K562 (cell line): ENCODE measurements around the gene NSUN6. TPM values are rescaled to one million over a fixed set of nuclear protein-coding genes. Genes with fewer than 3 reads are reported as not detected.

Experiments used
- ATAC-seq: fragments of 200-7000 bp; cut with Tn5 transposase; 3 replicates; pipeline ENCODE4 v1.9.1; 2020; ENCODE audit warnings: moderate library complexity
- BruUV-seq: library from RNA; stranded (reverse); fragments of 400-500 nt; replicated peaks from 2 replicates; lab custom pipeline; 2021; lab: Mats Ljungman, UMichigan
- CTCF ChIA-PET: fragments of 300-600 bp; formaldehyde crosslinking; extraction: SDS; loops from one replicate; lab custom pipeline; 2021; ENCODE audit warnings: low intra/inter-chr PET ratio; lab: Yijun Ruan, JAX
- POLR2A ChIA-PET: fragments of 300-600, 350-650 bp; sonication (Branson Sonifier 250); formaldehyde crosslinking; extraction: SDS; loops from one replicate; lab custom pipeline; 2021; ENCODE audit warnings: antibody characterized with exemption, inconsistent platforms; lab: Yijun Ruan, JAX
- DNase-seq, 4 experiments: peaks; one replicate each; pipeline versions ENCODE4 v3.0.0 to v3.0.0-alpha.2; 2011 to 2018; ENCODE audit warnings: low spot score in 3 of 4, mixed read lengths in 3 of 4; ENCODE audit errors: extremely low read depth in 1 of 4
- FAIRE-seq: peaks from 2 replicates; lab custom pipeline; 2011; peaks lifted over from hg19 to GRCh38; lab: Jason Lieb, UNC
- H2AFZ ChIP-seq: 2 replicates; pipeline ENCODE4 v1.6.0; 2011; ENCODE audit warnings: low read depth, low read length, control low read depth, inconsistent platforms
- H3K27ac ChIP-seq: fragments of 200-600 bp; 3 replicates; pipeline ENCODE4 v1.8.0; 2011; ENCODE audit warnings: low read depth, mild to moderate bottlenecking, control low read depth, inconsistent platforms, low read length, moderate library complexity, mixed read lengths; ENCODE audit errors: extremely low read depth
- H3K27me3 ChIP-seq, 2 experiments: fragments of 300-600 bp in 1 of 2; 2 replicates in 1 of 2; 3 replicates in 1 of 2; pipeline versions ENCODE4 v1.6.0 to v1.8.0; 2011; ENCODE audit warnings: inconsistent platforms in 2 of 2, low read length in 2 of 2, mild to moderate bottlenecking in 1 of 2, mixed read lengths in 1 of 2, moderate library complexity in 1 of 2; ENCODE audit not compliant: control insufficient read depth in 2 of 2, insufficient read depth in 2 of 2
- H3K36me3 ChIP-seq: fragments of 300-600 bp; 3 replicates; pipeline ENCODE4 v1.8.0; 2011; ENCODE audit warnings: mild to moderate bottlenecking, low read length, inconsistent platforms; ENCODE audit not compliant: control insufficient read depth, insufficient read depth
- H3K4me1 ChIP-seq, 2 experiments: fragments of 200-600 bp in 1 of 2; replicated peaks in 1 of 2; 2 replicates in 1 of 2; 3 replicates in 1 of 2; pipeline versions ENCODE4 v1.5.1 to v1.8.0; 2011; ENCODE audit warnings: inconsistent platforms in 2 of 2, low read length in 2 of 2, mild to moderate bottlenecking in 1 of 2, mixed read lengths in 1 of 2, moderate library complexity in 1 of 2; ENCODE audit not compliant: control insufficient read depth in 2 of 2, insufficient read depth in 2 of 2
- H3K4me2 ChIP-seq: 2 replicates; pipeline ENCODE4 v1.6.1; 2011; ENCODE audit warnings: low read length, control low read depth, inconsistent platforms, mixed read lengths; ENCODE audit not compliant: insufficient read depth
- H3K4me3 ChIP-seq: fragments of 200-600 bp; sonication (generic), shearing (Covaris generic); 2 replicates; pipeline ENCODE4 v1.5.1; 2016; ENCODE audit warnings: control low read depth, inconsistent platforms
- H3K79me2 ChIP-seq: fragments of 200-600 bp; 3 replicates; pipeline ENCODE4 v1.8.0; 2011; ENCODE audit warnings: low read length, inconsistent platforms; ENCODE audit not compliant: control insufficient read depth, insufficient read depth
- H3K9ac ChIP-seq, 2 experiments: 2 replicates each; pipeline versions ENCODE4 v1.6.0 to v1.6.1; 2011; ENCODE audit warnings: low read depth in 2 of 2, low read length in 2 of 2, control low read depth in 1 of 2, inconsistent platforms in 1 of 2, mild to moderate bottlenecking in 1 of 2, mixed read lengths in 1 of 2; ENCODE audit not compliant: insufficient read depth in 1 of 2
- H3K9me1 ChIP-seq: one replicate; pipeline ENCODE4 v1.6.0; 2011; ENCODE audit warnings: inconsistent platforms, mild to moderate bottlenecking, low read length, moderate library complexity; ENCODE audit not compliant: control insufficient read depth, insufficient read depth
- H3K9me3 ChIP-seq: replicated peaks from 2 replicates; pipeline ENCODE4 v1.5.1; 2011; ENCODE audit warnings: low read depth, low read length, inconsistent platforms; ENCODE audit not compliant: control insufficient read depth, insufficient read depth
- H4K20me1 ChIP-seq: replicated peaks from 2 replicates; pipeline ENCODE4 v1.6.1; 2011; ENCODE audit warnings: low read length, inconsistent platforms, mixed read lengths; ENCODE audit not compliant: control insufficient read depth, insufficient read depth
- BRF1 ChIP-seq: IDR thresholded peaks from 3 replicates; pipeline ENCODE4 v1.6.1; 2011; ENCODE audit warnings: borderline replicate concordance, mild to moderate bottlenecking; ENCODE audit not compliant: insufficient read length; ENCODE audit errors: extremely low read depth
- ESRRB ChIP-seq: fragments of 250-450 bp; sonication (Bioruptor Pico); IDR thresholded peaks from 2 replicates; pipeline ENCODE4 v1.5.0; 2020; ENCODE audit warnings: mild to moderate bottlenecking, moderate library complexity, borderline replicate concordance
- FIP1L1 ChIP-seq: fragments of 200-400 bp; formaldehyde crosslinking; IDR thresholded peaks from 2 replicates; pipeline ENCODE4 v1.6.1; 2018; ENCODE audit warnings: mild to moderate bottlenecking, low read depth, low read length; ENCODE audit not compliant: poor library complexity, severe bottlenecking
- MEIS2 ChIP-seq: fragments of 450-650 bp; IDR thresholded peaks from 2 replicates; pipeline ENCODE4 v1.6.1; 2014; ENCODE audit warnings: mild to moderate bottlenecking; ENCODE audit not compliant: partially characterized antibody
- NR3C1 ChIP-seq: sonication (generic); formaldehyde crosslinking; IDR thresholded peaks from 2 replicates; pipeline ENCODE4 v1.8.1; 2022; ENCODE audit warnings: missing genetic modification reagents
- RCOR1 ChIP-seq, 2 experiments: IDR thresholded peaks; 2 replicates each; pipeline ENCODE4 v1.6.1; 2012; ENCODE audit warnings: low read depth in 2 of 2, low read length in 2 of 2, borderline replicate concordance in 1 of 2, improper control_type of control experiment in 1 of 2
- RFX7 ChIP-seq: fragments of 250-450 bp; sonication (Bioruptor Pico); IDR thresholded peaks from 2 replicates; pipeline ENCODE4 v1.5.1; 2021; ENCODE audit warnings: mild to moderate bottlenecking
- SUPT5H ChIP-seq: fragments of 450-650 bp; IDR thresholded peaks from 2 replicates; pipeline ENCODE4 v1.6.1; 2016
- ZNF175 ChIP-seq: fragments of 200-800 bp; sonication (Bioruptor generic); IDR thresholded peaks from 2 replicates; pipeline ENCODE4 v1.6.1; 2016; ENCODE audit warnings: low read depth, mild to moderate bottlenecking, missing genetic modification characterization, missing compliant biosample characterization
- WGBS: fragments of 100-300 bp; shearing (Covaris generic); methylation state at CpG from one replicate; pipeline ENCODE4 v1.1.6; 2016; ENCODE audit warnings: low coverage, mixed read lengths; ENCODE audit not compliant: insufficient coverage; ENCODE audit errors: missing lambda C conversion rate; 5-methylcytosine and 5-hydroxymethylcytosine counted together
- in situ Hi-C: fragments of 300-500 bp; cut with MboI; formaldehyde crosslinking; loops from 4 replicates; pipeline ENCODE4 v1.15.0; 2018; ENCODE audit warnings: inconsistent platforms, mixed read lengths
- intact Hi-C: fragments of 100-400 bp; cut with micrococcal nuclease; formaldehyde crosslinking; loops from 2 replicates; pipeline ENCODE4 v1.14.2; 2022
- polyA plus RNA-seq, 8 experiments: library from polyadenylated mRNA; depleted of rRNA in 4 of 8; stranded (reverse) in 5 of 8; unstranded in 3 of 8; fragments of >200 nt; fragmentation: Nextera tagmentation in 2 of 8; fragmentation: Illumina TruSeq in 1 of 8; extraction: Ambion mirVana in 2 of 8; extraction: Trizol in 1 of 8; gene quantifications; 2 replicates each; pipeline versions ENCODE4 v1.2.1 to v1.2.3, GENCODE V29; 2011 to 2014; ENCODE audit warnings: inconsistent platforms in 1 of 8, missing spikeins in 1 of 8
- total RNA-seq, 7 experiments: library from RNA; depleted of rRNA in 6 of 7; stranded (reverse); fragments of >200 nt in 6 of 7; fragmentation: Illumina TruSeq in 2 of 7; extraction: Trizol in 2 of 7; gene quantifications; 2 replicates each; pipeline versions ENCODE4 v1.2.1 to v1.2.3, GENCODE V29; 2011 to 2021; ENCODE audit warnings: low replicate concordance in 1 of 7
- TF ChIP-seq, protein P1 (sequence below): fragments of 450-650 bp; IDR thresholded peaks from 2 replicates; pipeline ENCODE4 v1.6.1; 2016; ENCODE audit warnings: mild to moderate bottlenecking, moderate library complexity

Gene NSUN6
- total and polyA plus RNA-seq, 9 of the 15 experiments (the other 6 are each of a cell fraction or from before 2014, with no cell fraction given) = 12.5 to 33.1 (median 24.2) TPM

DNA sequence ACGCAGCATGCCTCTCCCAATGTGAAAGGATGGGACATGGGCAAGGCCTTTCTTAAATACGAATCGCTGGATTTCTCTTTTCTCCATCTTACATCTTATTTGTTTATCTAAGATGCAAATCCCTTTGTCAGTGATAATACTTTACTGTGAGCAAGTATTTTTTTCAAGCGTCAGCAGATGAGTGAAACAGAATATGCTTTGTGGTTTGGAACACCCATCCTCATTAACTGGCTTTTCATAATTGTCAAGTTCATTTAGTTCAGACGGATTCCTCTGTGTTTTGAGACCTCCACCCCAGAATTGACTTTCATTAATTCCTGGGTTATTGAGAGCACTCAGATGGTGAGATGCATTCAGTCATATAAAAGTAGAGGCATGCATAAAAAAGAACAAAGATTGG lies 149.8 kb downstream of the NSUN6 start:
- 0% methylated on average over 5 of the region's 5 CpGs for WGBS
- peaks cover 9 to 11% of the 10 kb centered on the region in 2 experiments; a peak in 3 of 5 replicates for H3K27me3 ChIP-seq
- no peak overlapping the region for H3K4me3 ChIP-seq
- H3K4me1 ChIP-seq = peaks cover 0 to 6% of the 10 kb centered on the region in 2 experiments; a peak in 2 of 5 replicates
- H3K27ac ChIP-seq = no peak overlapping the region
- ATAC-seq (no peak), FAIRE-seq (no peak), DNase-seq (no peak)
- H3K36me3 ChIP-seq = no peaks in the 10 kb centered on the region
- CTCF ChIA-PET = no interaction called here
- POLR2A ChIA-PET = no interaction called here
- H3K4me2 ChIP-seq = no peak overlapping the region
- no peaks in the 10 kb centered on the region for H3K9me3 ChIP-seq
- no peaks in the 10 kb centered on the region for H4K20me1 ChIP-seq
- intact Hi-C loops (no loop called here), in situ Hi-C loops (no loop called here)
- BruUV-seq = no TSS peak
- H3K9me1 ChIP-seq = no peaks in the 10 kb centered on the region
- H3K79me2 ChIP-seq = no peaks in the 10 kb centered on the region
- no peak overlapping the region for H3K9ac ChIP-seq
- no peak overlapping the region for H2AFZ ChIP-seq
- TF ChIP-seq RFX7 (CRISPR knock-in tag) (no peak), MEIS2 (no peak), FIP1L1 (no peak), ZNF175 (CRISPR knock-in tag) (no peak), ESRRB (CRISPR knock-in tag) (no peak), BRF1 (no peak), RCOR1 (IDR thresholded peaks at IDR 0.05; ENCODE audit: borderline replicate concordance in 1 of 2, low read depth in 2 of 2, low read length in 2 of 2) (no peak), SUPT5H (no peak), NR3C1 (CRISPR knock-in tag) (no peak)
- TF ChIP-seq, protein P1, sequence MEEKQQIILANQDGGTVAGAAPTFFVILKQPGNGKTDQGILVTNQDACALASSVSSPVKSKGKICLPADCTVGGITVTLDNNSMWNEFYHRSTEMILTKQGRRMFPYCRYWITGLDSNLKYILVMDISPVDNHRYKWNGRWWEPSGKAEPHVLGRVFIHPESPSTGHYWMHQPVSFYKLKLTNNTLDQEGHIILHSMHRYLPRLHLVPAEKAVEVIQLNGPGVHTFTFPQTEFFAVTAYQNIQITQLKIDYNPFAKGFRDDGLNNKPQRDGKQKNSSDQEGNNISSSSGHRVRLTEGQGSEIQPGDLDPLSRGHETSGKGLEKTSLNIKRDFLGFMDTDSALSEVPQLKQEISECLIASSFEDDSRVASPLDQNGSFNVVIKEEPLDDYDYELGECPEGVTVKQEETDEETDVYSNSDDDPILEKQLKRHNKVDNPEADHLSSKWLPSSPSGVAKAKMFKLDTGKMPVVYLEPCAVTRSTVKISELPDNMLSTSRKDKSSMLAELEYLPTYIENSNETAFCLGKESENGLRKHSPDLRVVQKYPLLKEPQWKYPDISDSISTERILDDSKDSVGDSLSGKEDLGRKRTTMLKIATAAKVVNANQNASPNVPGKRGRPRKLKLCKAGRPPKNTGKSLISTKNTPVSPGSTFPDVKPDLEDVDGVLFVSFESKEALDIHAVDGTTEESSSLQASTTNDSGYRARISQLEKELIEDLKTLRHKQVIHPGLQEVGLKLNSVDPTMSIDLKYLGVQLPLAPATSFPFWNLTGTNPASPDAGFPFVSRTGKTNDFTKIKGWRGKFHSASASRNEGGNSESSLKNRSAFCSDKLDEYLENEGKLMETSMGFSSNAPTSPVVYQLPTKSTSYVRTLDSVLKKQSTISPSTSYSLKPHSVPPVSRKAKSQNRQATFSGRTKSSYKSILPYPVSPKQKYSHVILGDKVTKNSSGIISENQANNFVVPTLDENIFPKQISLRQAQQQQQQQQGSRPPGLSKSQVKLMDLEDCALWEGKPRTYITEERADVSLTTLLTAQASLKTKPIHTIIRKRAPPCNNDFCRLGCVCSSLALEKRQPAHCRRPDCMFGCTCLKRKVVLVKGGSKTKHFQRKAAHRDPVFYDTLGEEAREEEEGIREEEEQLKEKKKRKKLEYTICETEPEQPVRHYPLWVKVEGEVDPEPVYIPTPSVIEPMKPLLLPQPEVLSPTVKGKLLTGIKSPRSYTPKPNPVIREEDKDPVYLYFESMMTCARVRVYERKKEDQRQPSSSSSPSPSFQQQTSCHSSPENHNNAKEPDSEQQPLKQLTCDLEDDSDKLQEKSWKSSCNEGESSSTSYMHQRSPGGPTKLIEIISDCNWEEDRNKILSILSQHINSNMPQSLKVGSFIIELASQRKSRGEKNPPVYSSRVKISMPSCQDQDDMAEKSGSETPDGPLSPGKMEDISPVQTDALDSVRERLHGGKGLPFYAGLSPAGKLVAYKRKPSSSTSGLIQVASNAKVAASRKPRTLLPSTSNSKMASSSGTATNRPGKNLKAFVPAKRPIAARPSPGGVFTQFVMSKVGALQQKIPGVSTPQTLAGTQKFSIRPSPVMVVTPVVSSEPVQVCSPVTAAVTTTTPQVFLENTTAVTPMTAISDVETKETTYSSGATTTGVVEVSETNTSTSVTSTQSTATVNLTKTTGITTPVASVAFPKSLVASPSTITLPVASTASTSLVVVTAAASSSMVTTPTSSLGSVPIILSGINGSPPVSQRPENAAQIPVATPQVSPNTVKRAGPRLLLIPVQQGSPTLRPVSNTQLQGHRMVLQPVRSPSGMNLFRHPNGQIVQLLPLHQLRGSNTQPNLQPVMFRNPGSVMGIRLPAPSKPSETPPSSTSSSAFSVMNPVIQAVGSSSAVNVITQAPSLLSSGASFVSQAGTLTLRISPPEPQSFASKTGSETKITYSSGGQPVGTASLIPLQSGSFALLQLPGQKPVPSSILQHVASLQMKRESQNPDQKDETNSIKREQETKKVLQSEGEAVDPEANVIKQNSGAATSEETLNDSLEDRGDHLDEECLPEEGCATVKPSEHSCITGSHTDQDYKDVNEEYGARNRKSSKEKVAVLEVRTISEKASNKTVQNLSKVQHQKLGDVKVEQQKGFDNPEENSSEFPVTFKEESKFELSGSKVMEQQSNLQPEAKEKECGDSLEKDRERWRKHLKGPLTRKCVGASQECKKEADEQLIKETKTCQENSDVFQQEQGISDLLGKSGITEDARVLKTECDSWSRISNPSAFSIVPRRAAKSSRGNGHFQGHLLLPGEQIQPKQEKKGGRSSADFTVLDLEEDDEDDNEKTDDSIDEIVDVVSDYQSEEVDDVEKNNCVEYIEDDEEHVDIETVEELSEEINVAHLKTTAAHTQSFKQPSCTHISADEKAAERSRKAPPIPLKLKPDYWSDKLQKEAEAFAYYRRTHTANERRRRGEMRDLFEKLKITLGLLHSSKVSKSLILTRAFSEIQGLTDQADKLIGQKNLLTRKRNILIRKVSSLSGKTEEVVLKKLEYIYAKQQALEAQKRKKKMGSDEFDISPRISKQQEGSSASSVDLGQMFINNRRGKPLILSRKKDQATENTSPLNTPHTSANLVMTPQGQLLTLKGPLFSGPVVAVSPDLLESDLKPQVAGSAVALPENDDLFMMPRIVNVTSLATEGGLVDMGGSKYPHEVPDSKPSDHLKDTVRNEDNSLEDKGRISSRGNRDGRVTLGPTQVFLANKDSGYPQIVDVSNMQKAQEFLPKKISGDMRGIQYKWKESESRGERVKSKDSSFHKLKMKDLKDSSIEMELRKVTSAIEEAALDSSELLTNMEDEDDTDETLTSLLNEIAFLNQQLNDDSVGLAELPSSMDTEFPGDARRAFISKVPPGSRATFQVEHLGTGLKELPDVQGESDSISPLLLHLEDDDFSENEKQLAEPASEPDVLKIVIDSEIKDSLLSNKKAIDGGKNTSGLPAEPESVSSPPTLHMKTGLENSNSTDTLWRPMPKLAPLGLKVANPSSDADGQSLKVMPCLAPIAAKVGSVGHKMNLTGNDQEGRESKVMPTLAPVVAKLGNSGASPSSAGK = no peak
